Activated T-helper 1 cell treated with anti-CD3 and anti-CD28 coated beads, Interleukin-12 subunit alpha, Interleukin-12 subunit beta, Interleukin-2, Interleukin-4 antibody, amounts not matched to agents 30 ng/mL and 10 ng/mL and 1 ng/mL, durations not matched to agents 14 hours and 24 hours and 36 hours (primary cell): Measurements from ENCODE around the gene AAGAB. TPM values are rescaled to one million over a fixed set of nuclear protein-coding genes. Genes with fewer than 3 reads are reported as not detected.

Experiments used
- DNase-seq: peaks from one replicate; pipeline ENCODE4 v3.0.0; 2021; ENCODE audit warnings: low spot score
- H3K27ac Mint-ChIP-seq: one replicate; pipeline ENCODE4 v1.8.0; 2021; ENCODE audit warnings: mild to moderate bottlenecking, mixed read lengths
- H3K27me3 Mint-ChIP-seq: one replicate; pipeline ENCODE4 v1.8.0; 2022; ENCODE audit warnings: mild to moderate bottlenecking, moderate library complexity, mixed read lengths; ENCODE audit not compliant: insufficient read depth
- H3K36me3 Mint-ChIP-seq: one replicate; pipeline ENCODE4 v1.8.0; 2021; ENCODE audit warnings: low read depth, mixed read lengths
- H3K4me1 Mint-ChIP-seq: one replicate; pipeline ENCODE4 v1.8.0; 2021; ENCODE audit warnings: low read depth, mixed read lengths
- H3K4me3 Mint-ChIP-seq: one replicate; pipeline ENCODE4 v1.8.0; 2021; ENCODE audit warnings: mild to moderate bottlenecking, moderate library complexity, mixed read lengths
- H3K9me3 Mint-ChIP-seq: one replicate; pipeline ENCODE4 v1.8.0; 2021; ENCODE audit warnings: mixed read lengths
- intact Hi-C: fragments of 100-400 bp; cut with micrococcal nuclease; formaldehyde crosslinking; loops from one replicate; pipeline ENCODE4 v1.15.1; 2024
- total RNA-seq: library from RNA; stranded (reverse); gene quantifications from 2 replicates; pipeline ENCODE4 v1.2.3, GENCODE V29; 2022

Gene AAGAB
- total RNA-seq, 1 donor from 2014 or later = 44.0 TPM

GRCh38 chr15:67198157-67198754, 56.2 kb downstream of the AAGAB start:
- Mint-ChIP-seq H3K27me3 (no peaks in the 10 kb centered on the region), H3K9me3 (no peaks in the 10 kb centered on the region), H3K27ac (peak overlapping the region; percentile 57), H3K36me3 (peaks cover 64% of the 10 kb centered on the region), H3K4me1 (peaks cover 39% of the 10 kb centered on the region), H3K4me3 (peak overlapping the region; percentile 31)
- DNase-seq = no peak
- intact Hi-C loops = loop anchor here (2.0 kb wide), 1 partner anchor 43 kb away; no protein-coding TSS in a partner anchor

- no peaks in the 10 kb centered on the region for H3K27me3 Mint-ChIP-seq
- peaks cover 40% of the 10 kb centered on the region for H3K4me1 Mint-ChIP-seq
- H3K4me3 Mint-ChIP-seq = no peak overlapping the region
- H3K36me3 Mint-ChIP-seq = peaks cover 64% of the 10 kb centered on the region
- no peak for DNase-seq
- H3K9me3 Mint-ChIP-seq = no peaks in the 10 kb centered on the region
- peak overlapping the region; percentile 52 for H3K27ac Mint-ChIP-seq
- intact Hi-C loops = no loop called here
Observed at GRCh38 chr15:67197364-67197695, 57.1 kb downstream of the AAGAB start.

GRCh38 chr15:67196672-67197363, 57.6 kb downstream of the AAGAB start:
- intact Hi-C loops = no loop called here
- no peaks in the 10 kb centered on the region for H3K27me3 Mint-ChIP-seq
- H3K36me3 Mint-ChIP-seq = peaks cover 64% of the 10 kb centered on the region
- no peak for DNase-seq
- no peak overlapping the region for H3K4me3 Mint-ChIP-seq
- peak overlapping the region; percentile 49 for H3K27ac Mint-ChIP-seq
- H3K9me3 Mint-ChIP-seq = no peaks in the 10 kb centered on the region
- H3K4me1 Mint-ChIP-seq = peaks cover 43% of the 10 kb centered on the region

- peaks cover 41% of the 10 kb centered on the region for H3K4me1 Mint-ChIP-seq
- no peak overlapping the region for H3K4me3 Mint-ChIP-seq
- peaks cover 64% of the 10 kb centered on the region for H3K36me3 Mint-ChIP-seq
- H3K27me3 Mint-ChIP-seq = no peaks in the 10 kb centered on the region
- intact Hi-C loops = no loop called here
- H3K27ac Mint-ChIP-seq = peak overlapping the region; percentile 49
- no peaks in the 10 kb centered on the region for H3K9me3 Mint-ChIP-seq
- no peak for DNase-seq
Observed at GRCh38 chr15:67196222-67196621, 58.2 kb downstream of the AAGAB start.

GRCh38 chr15:67195305-67195704, 59.2 kb downstream of the AAGAB start:
- intact Hi-C loops = no loop called here
- Mint-ChIP-seq H3K9me3 (no peaks in the 10 kb centered on the region), H3K4me1 (peaks cover 37% of the 10 kb centered on the region), H3K36me3 (peaks cover 65% of the 10 kb centered on the region), H3K27ac (peak overlapping the region; percentile 27), H3K27me3 (no peaks in the 10 kb centered on the region), H3K4me3 (no peak overlapping the region)
- no peak for DNase-seq

DNA sequence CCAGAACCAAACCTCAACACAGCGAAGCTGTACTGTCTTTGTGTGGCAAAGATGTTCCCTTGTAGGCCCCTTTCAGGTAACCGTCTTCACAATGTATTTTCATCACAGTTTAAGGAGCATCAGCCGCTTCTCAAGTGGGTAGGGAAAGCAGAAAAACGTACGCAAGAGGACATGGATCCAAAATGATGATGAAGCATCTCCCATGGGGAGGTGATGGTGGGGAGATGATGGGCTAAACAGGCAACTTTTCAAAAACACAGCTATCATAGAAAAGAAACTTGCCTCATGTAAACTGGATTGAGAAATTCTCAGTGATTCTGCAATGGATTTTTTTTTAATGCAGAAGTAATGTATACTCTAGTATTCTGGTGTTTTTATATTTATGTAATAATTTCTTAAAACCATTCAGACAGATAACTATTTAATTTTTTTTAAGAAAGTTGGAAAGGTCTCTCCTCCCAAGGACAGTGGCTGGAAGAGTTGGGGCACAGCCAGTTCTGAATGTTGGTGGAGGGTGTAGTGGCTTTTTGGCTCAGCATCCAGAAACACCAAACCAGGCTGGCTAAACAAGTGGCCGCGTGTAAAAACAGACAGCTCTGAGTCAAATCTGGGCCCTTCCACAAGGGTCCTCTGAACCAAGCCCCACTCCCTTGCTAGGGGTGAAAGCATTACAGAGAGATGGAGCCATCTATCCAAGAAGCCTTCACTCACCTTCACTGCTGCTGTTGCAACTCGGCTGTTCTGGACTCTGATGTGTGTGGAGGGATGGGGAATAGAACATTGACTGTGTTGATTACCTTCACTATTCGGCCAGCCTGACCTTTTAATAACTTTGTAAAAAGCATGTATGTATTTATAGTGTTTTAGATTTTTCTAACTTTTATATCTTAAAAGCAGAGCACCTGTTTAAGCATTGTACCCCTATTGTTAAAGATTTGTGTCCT, 60.0 kb downstream of the AAGAB start:
- Mint-ChIP-seq H3K4me1 (peaks cover 37% of the 10 kb centered on the region), H3K36me3 (peaks cover 65% of the 10 kb centered on the region), H3K27ac (peak overlapping the region; percentile 31), H3K27me3 (no peaks in the 10 kb centered on the region), H3K9me3 (no peaks in the 10 kb centered on the region), H3K4me3 (no peak overlapping the region)
- DNase-seq = no peak
- intact Hi-C loops = no loop called here

- intact Hi-C loops = no loop called here
- Mint-ChIP-seq H3K4me1 (peaks cover 33% of the 10 kb centered on the region), H3K9me3 (no peaks in the 10 kb centered on the region), H3K4me3 (no peak overlapping the region), H3K36me3 (peaks cover 71% of the 10 kb centered on the region), H3K27me3 (no peaks in the 10 kb centered on the region), H3K27ac (peak overlapping the region; percentile 57)
- DNase-seq = no peak
Observed at GRCh38 chr15:67193223-67193990, 61.1 kb downstream of the AAGAB start.

GRCh38 chr15:67192185-67192820, 62.2 kb downstream of the AAGAB start:
- peaks cover 68% of the 10 kb centered on the region for H3K36me3 Mint-ChIP-seq
- peak overlapping the region; percentile 31 for H3K27ac Mint-ChIP-seq
- no peak overlapping the region for H3K4me3 Mint-ChIP-seq
- no peaks in the 10 kb centered on the region for H3K9me3 Mint-ChIP-seq
- intact Hi-C loops = no loop called here
- DNase-seq = no peak
- H3K27me3 Mint-ChIP-seq = no peaks in the 10 kb centered on the region
- peaks cover 22% of the 10 kb centered on the region for H3K4me1 Mint-ChIP-seq

DNA sequence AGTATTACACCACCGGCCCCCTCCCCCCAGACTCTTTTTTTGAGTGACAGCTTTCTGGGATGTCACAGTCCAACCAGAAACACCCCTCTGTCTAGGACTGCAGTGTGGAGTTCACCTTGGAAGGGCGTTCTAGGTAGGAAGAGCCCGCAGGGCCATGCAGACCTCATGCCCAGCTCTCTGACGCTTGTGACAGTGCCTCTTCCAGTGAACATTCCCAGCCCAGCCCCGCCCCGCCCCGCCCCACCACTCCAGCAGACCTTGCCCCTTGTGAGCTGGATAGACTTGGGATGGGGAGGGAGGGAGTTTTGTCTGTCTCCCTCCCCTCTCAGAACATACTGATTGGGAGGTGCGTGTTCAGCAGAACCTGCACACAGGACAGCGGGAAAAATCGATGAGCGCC, 63.6 kb downstream of the AAGAB start:
- H3K4me3 Mint-ChIP-seq = no peak overlapping the region
- H3K36me3 Mint-ChIP-seq = peaks cover 69% of the 10 kb centered on the region
- intact Hi-C loops = no loop called here
- peak overlapping the region; percentile 65 for H3K27ac Mint-ChIP-seq
- DNase-seq = no peak
- H3K27me3 Mint-ChIP-seq = no peaks in the 10 kb centered on the region
- peaks cover 19% of the 10 kb centered on the region for H3K4me1 Mint-ChIP-seq
- H3K9me3 Mint-ChIP-seq = no peaks in the 10 kb centered on the region

DNA sequence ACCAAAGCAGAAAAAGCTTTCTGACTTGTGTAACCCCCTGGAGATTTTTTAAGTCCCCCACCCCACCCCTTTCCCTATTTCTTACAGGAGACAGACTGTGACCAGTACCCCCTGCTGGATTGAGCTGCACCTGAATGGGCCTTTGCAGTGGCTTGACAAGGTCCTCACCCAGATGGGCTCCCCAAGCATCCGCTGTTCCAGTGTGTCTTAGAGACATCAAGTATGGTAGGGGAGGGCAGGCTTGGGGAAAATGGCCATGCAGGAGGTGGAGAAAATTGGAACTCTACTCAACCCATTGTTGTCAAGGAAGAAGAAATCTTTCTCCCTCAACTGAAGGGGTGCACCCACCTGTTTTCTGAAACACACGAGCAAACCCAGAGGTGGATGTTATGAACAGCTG, 64.1 kb downstream of the AAGAB start:
- Mint-ChIP-seq H3K9me3 (no peaks in the 10 kb centered on the region), H3K4me1 (peaks cover 20% of the 10 kb centered on the region), H3K27ac (no peak overlapping the region), H3K4me3 (no peak overlapping the region), H3K27me3 (no peaks in the 10 kb centered on the region), H3K36me3 (peaks cover 64% of the 10 kb centered on the region)
- intact Hi-C loops = no loop called here
- no peak for DNase-seq

GRCh38 chr15:67189326-67190051, 65.0 kb downstream of the AAGAB start:
- no peak for DNase-seq
- Mint-ChIP-seq H3K4me1 (peaks cover 20% of the 10 kb centered on the region), H3K27ac (peak overlapping the region; percentile 73), H3K36me3 (peaks cover 64% of the 10 kb centered on the region), H3K27me3 (no peaks in the 10 kb centered on the region), H3K4me3 (no peak overlapping the region), H3K9me3 (no peaks in the 10 kb centered on the region)
- intact Hi-C loops = no loop called here
